Measurements from ENCODE around the gene PHACTR2.

The PHACTR2 gene

GRCh38 chr6:143705569-143705968, 27.8 kb downstream of the PHACTR2 start:
- H3K27me3 ChIP-seq (ENCODE audit: insufficient read depth, low read depth): no peaks in the 10 kb centered on the region
- no peak overlapping the region for H3K27ac ChIP-seq
- H2AFZ ChIP-seq (ENCODE audit: low read depth): no peak overlapping the region
- no peak overlapping the region for H3K4me3 ChIP-seq (IDR thresholded peaks at IDR 0.05; ENCODE audit: insufficient read depth, low read depth, low read length)
- H3K36me3 ChIP-seq (ENCODE audit: insufficient read depth): no peaks in the 10 kb centered on the region
- no peak for TF ChIP-seq CTCF (conservative IDR thresholded peaks at IDR 0.05; ENCODE audit: low read depth, low read length)
- H3K4me2 ChIP-seq: no peak overlapping the region
- H4K20me1 ChIP-seq (ENCODE audit: insufficient read depth): no peaks in the 10 kb centered on the region
- H3K9ac ChIP-seq: no peak overlapping the region
- no peaks in the 10 kb centered on the region for H3K79me2 ChIP-seq (ENCODE audit: insufficient read depth, low read depth)
- H3K4me1 ChIP-seq (ENCODE audit: low read depth, poor library complexity, severe bottlenecking): no peaks in the 10 kb centered on the region

GRCh38 chr6:143707697-143708096, 29.9 kb downstream of the PHACTR2 start:
- no peak overlapping the region for H3K4me3 ChIP-seq (IDR thresholded peaks at IDR 0.05; ENCODE audit: insufficient read depth, low read depth, low read length)
- H3K4me1 ChIP-seq (ENCODE audit: low read depth, poor library complexity, severe bottlenecking): no peaks in the 10 kb centered on the region
- H3K4me2 ChIP-seq: no peak overlapping the region
- H3K79me2 ChIP-seq (ENCODE audit: insufficient read depth, low read depth): no peaks in the 10 kb centered on the region
- TF ChIP-seq CTCF (conservative IDR thresholded peaks at IDR 0.05; ENCODE audit: low read depth, low read length): no peak
- no peaks in the 10 kb centered on the region for H3K27me3 ChIP-seq (ENCODE audit: insufficient read depth, low read depth)
- no peaks in the 10 kb centered on the region for H4K20me1 ChIP-seq (ENCODE audit: insufficient read depth)
- no peak overlapping the region for H2AFZ ChIP-seq (ENCODE audit: low read depth)
- no peak overlapping the region for H3K27ac ChIP-seq
- H3K9ac ChIP-seq: no peak overlapping the region
- H3K36me3 ChIP-seq (ENCODE audit: insufficient read depth): no peaks in the 10 kb centered on the region

- H4K20me1 ChIP-seq (ENCODE audit: insufficient read depth): no peaks in the 10 kb centered on the region
- no peak overlapping the region for H3K9ac ChIP-seq
- TF ChIP-seq CTCF (conservative IDR thresholded peaks at IDR 0.05; ENCODE audit: low read depth, low read length): no peak
- no peaks in the 10 kb centered on the region for H3K4me1 ChIP-seq (ENCODE audit: low read depth, poor library complexity, severe bottlenecking)
- no peaks in the 10 kb centered on the region for H3K36me3 ChIP-seq (ENCODE audit: insufficient read depth)
- no peaks in the 10 kb centered on the region for H3K27me3 ChIP-seq (ENCODE audit: insufficient read depth, low read depth)
- H2AFZ ChIP-seq (ENCODE audit: low read depth): no peak overlapping the region
- no peak overlapping the region for H3K27ac ChIP-seq
- no peaks in the 10 kb centered on the region for H3K79me2 ChIP-seq (ENCODE audit: insufficient read depth, low read depth)
- no peak overlapping the region for H3K4me2 ChIP-seq
- H3K4me3 ChIP-seq (IDR thresholded peaks at IDR 0.05; ENCODE audit: insufficient read depth, low read depth, low read length): no peak overlapping the region
Observed at GRCh38 chr6:143708889-143709288, 31.1 kb downstream of the PHACTR2 start.

GRCh38 chr6:143711714-143712113, 33.9 kb downstream of the PHACTR2 start:
- H3K27me3 ChIP-seq (ENCODE audit: insufficient read depth, low read depth): no peaks in the 10 kb centered on the region

More at GRCh38 chr6:143711714-143712113, 33.9 kb downstream of the PHACTR2 start:
- H2AFZ ChIP-seq (ENCODE audit: low read depth): no peak overlapping the region
- no peaks in the 10 kb centered on the region for H3K4me1 ChIP-seq (ENCODE audit: low read depth, poor library complexity, severe bottlenecking)
- no peak overlapping the region for H3K4me2 ChIP-seq
- H3K27ac ChIP-seq: no peak overlapping the region
- no peak overlapping the region for H3K4me3 ChIP-seq (IDR thresholded peaks at IDR 0.05; ENCODE audit: insufficient read depth, low read depth, low read length)
- H4K20me1 ChIP-seq (ENCODE audit: insufficient read depth): no peaks in the 10 kb centered on the region
- H3K36me3 ChIP-seq (ENCODE audit: insufficient read depth): no peaks in the 10 kb centered on the region
- no peak overlapping the region for H3K9ac ChIP-seq
- TF ChIP-seq CTCF (conservative IDR thresholded peaks at IDR 0.05; ENCODE audit: low read depth, low read length): no peak
- H3K79me2 ChIP-seq (ENCODE audit: insufficient read depth, low read depth): no peaks in the 10 kb centered on the region

Measured in KMS-11 (cell line).